ENCODE measurements around the gene ZFP36L2. TPM values are rescaled to one million over a fixed set of nuclear protein-coding genes. Genes with fewer than 3 reads are reported as not detected.
A peak's percentile ranks its signal among the peaks of the same experiment; 100 is the strongest.

Gene ZFP36L2
- total and polyA plus RNA-seq, 10 donors: 72.4 to 223 (median 119) TPM

- 72 to 91% (median 87%) methylated on average over 5 of the region's 5 CpGs for WGBS, 5 donors
- no peak for DNase-seq
- no peak for TF ChIP-seq POLR2AphosphoS5 (IDR thresholded peaks at IDR 0.05)
- TF ChIP-seq POLR2A (IDR thresholded peaks at IDR 0.05): no peak
- no peak for TF ChIP-seq CTCF (IDR thresholded peaks at IDR 0.05 in 8 of 11, conservative IDR thresholded peaks at IDR 0.05 in 3 of 11)
- Histone ChIP-seq H3K9me3 (no peaks in the 10 kb centered on the region), H3K27me3 (replicated peaks in 1 of 7) (no peaks in the 10 kb centered on the region), H3K4me1 (peaks cover 11 to 43% (median 27%) of the 10 kb centered on the region in 6 donors), H3K4me3 (no peak overlapping the region), H3K27ac (peak overlapping the region in 6 of 8 donors; percentile 3 to 85 (median 47)), H3K36me3 (peaks cover 0 to 64% (median 0%) of the 10 kb centered on the region in 6 donors)
- intact Hi-C loops (cut with DNase I; ENCODE audit: low total_unique reads): no loop called here
Measured at GRCh38 chr2:43265001-43265400, 38.6 kb upstream of the ZFP36L2 start.

GRCh38 chr2:43262951-43263350 lies 36.5 kb upstream of the ZFP36L2 start:
- no peaks in the 10 kb centered on the region for H3K27me3 ChIP-seq (replicated peaks in 1 of 7)
- H3K27ac ChIP-seq: no peak overlapping the region
- intact Hi-C loops (cut with DNase I; ENCODE audit: low total_unique reads): no loop called here
- peaks cover 3 to 22% (median 9%) of the 10 kb centered on the region in 6 donors for H3K4me1 ChIP-seq
- TF ChIP-seq POLR2A (IDR thresholded peaks at IDR 0.05): no peak
- TF ChIP-seq CTCF (IDR thresholded peaks at IDR 0.05 in 8 of 11, conservative IDR thresholded peaks at IDR 0.05 in 3 of 11): no peak
- TF ChIP-seq POLR2AphosphoS5 (IDR thresholded peaks at IDR 0.05): no peak
- no peak overlapping the region for H3K4me3 ChIP-seq
- H3K9me3 ChIP-seq: no peaks in the 10 kb centered on the region
- no peak for DNase-seq
- WGBS, 5 donors: 65 to 87% (median 75%) methylated on average over 6 of the region's 6 CpGs
- H3K36me3 ChIP-seq: peaks cover 0 to 47% (median 0%) of the 10 kb centered on the region in 6 donors

GRCh38 chr2:43262239-43262638 lies 35.8 kb upstream of the ZFP36L2 start:
- WGBS, 5 donors: 89 to 100% (median 96%) methylated on average over 1 of the region's 1 CpG
- Histone ChIP-seq H3K4me3 (no peak overlapping the region), H3K27ac (no peak overlapping the region), H3K27me3 (replicated peaks in 1 of 7) (no peaks in the 10 kb centered on the region), H3K36me3 (peaks cover 0 to 43% (median under 1%) of the 10 kb centered on the region in 6 donors), H3K4me1 (peaks cover 3 to 22% (median 8%) of the 10 kb centered on the region in 6 donors), H3K9me3 (no peaks in the 10 kb centered on the region)
- no peak for DNase-seq
- intact Hi-C loops (cut with DNase I; ENCODE audit: low total_unique reads): no loop called here
- TF ChIP-seq POLR2AphosphoS5 (IDR thresholded peaks at IDR 0.05) (no peak), POLR2A (IDR thresholded peaks at IDR 0.05) (no peak), CTCF (IDR thresholded peaks at IDR 0.05 in 8 of 11, conservative IDR thresholded peaks at IDR 0.05 in 3 of 11) (no peak)

- Histone ChIP-seq H3K27ac (no peak overlapping the region), H3K4me3 (no peak overlapping the region), H3K4me1 (peaks cover 0 to 12% (median 3%) of the 10 kb centered on the region in 6 donors), H3K36me3 (peaks cover 0 to 50% (median 4%) of the 10 kb centered on the region in 6 donors), H3K27me3 (replicated peaks in 1 of 7) (no peaks in the 10 kb centered on the region), H3K9me3 (no peaks in the 10 kb centered on the region)
- intact Hi-C loops (cut with DNase I; ENCODE audit: low total_unique reads): no loop called here
- no peak for DNase-seq
- TF ChIP-seq POLR2AphosphoS5 (IDR thresholded peaks at IDR 0.05) (no peak), CTCF (IDR thresholded peaks at IDR 0.05 in 8 of 11, conservative IDR thresholded peaks at IDR 0.05 in 3 of 11) (no peak), POLR2A (IDR thresholded peaks at IDR 0.05) (no peak)
- WGBS, 5 donors: 89 to 100% (median 100%) methylated on average over 1 of the region's 1 CpG
Measured at GRCh38 chr2:43259512-43259911, 33.1 kb upstream of the ZFP36L2 start.

Measured in spleen (tissue), 11 donors.